ENCODE measurements around the gene MEIS2.

DNA sequence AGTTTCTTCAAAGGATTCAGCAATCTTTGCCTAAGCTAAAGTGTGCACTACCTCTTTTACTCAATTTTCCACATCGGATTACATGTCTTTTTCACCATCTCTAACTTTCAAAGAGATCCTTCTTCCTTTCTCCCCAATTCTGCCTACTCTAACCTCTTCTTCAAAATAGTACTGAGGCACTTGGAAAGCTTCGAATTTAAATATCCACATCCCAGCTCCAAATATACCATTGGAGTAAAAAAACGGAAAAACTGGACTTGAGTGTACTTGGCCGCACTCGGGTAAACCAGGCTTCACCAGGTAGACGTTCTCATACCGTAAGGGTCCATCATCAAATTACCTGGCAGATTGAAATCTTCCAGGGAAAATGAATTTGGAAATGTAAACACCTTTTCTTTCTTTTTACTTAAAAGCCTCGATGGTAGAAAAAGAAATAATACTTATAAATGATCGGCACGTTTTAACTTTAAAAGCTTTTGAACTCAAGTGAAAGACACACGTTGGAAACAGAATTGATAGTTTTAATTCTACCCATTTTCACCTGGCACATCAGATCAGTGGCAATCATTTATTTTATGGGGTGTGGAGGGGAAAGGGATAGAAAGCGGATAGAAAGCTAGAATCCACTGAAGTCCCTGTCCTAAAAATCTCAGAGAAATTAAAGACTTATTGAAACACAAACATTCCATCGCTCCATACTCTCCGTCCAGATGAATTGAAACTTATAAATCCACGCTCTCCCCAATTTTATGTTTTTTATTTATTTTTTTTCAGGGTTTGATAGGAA is 8.2 kb upstream of the MEIS2 start:
- no peak for TF ChIP-seq SP1 (IDR thresholded peaks at IDR 0.05)
- no peak for TF ChIP-seq L3MBTL2 (conservative IDR thresholded peaks at IDR 0.05)
- no peak for TF ChIP-seq FOXK2 (IDR thresholded peaks at IDR 0.05)

Data from HEK293T (cell line).